Sigmoid colon (tissue), 7 donors: ENCODE data around the gene UNC93B1. TPM values are rescaled to one million over a fixed set of nuclear protein-coding genes. Genes with fewer than 3 reads are reported as not detected.

ENCODE experiments used
- DNase-seq: peaks from one replicate; pipeline ENCODE4 v3.0.0-alpha.2; 2019
- H3K27ac ChIP-seq, 4 donors: fragments of 200-600 bp; sonication (generic); one replicate each; pipeline ENCODE4 v1.5.1; 2016 to 2019; ENCODE audit warnings: mild to moderate bottlenecking in 1 of 4
- H3K27me3 ChIP-seq, 3 donors: fragments of 200-600 bp; sonication (generic); one replicate each; pipeline ENCODE4 v1.5.1; 2019; ENCODE audit warnings: mild to moderate bottlenecking in 1 of 3
- H3K36me3 ChIP-seq, 4 donors: fragments of 200-600 bp; sonication (generic); one replicate each; pipeline ENCODE4 v1.5.1; 2016 to 2019
- H3K4me1 ChIP-seq, 4 donors: fragments of 200-600 bp; sonication (generic); one replicate each; pipeline ENCODE4 v1.5.1; 2017 to 2019
- H3K4me3 ChIP-seq, 4 donors: fragments of 200-600 bp; sonication (generic); one replicate each; pipeline ENCODE4 v1.5.1; 2017 to 2019; ENCODE audit warnings: mild to moderate bottlenecking in 2 of 4, moderate library complexity in 1 of 4
- H3K9me3 ChIP-seq, 4 donors: fragments of 200-600 bp in 3 of 4; sonication (generic) in 3 of 4; one replicate each; pipeline versions ENCODE4 v1.5.1 to v1.6.1; 2013 to 2019
- EP300 ChIP-seq, 4 donors: sonication (generic); formaldehyde crosslinking; IDR thresholded peaks; one replicate each; pipeline ENCODE4 v1.6.1; 2017; ENCODE audit warnings: antibody characterized with exemption in 4 of 4
- POLR2A ChIP-seq, 2 donors: fragments of 450-650 bp; IDR thresholded peaks; one replicate each; pipeline ENCODE4 v1.6.1; 2016; ENCODE audit warnings: antibody characterized with exemption in 2 of 2, mild to moderate bottlenecking in 2 of 2, moderate library complexity in 2 of 2
- POLR2AphosphoS5 ChIP-seq, 4 donors: sonication (generic); formaldehyde crosslinking; IDR thresholded peaks; one replicate each; pipeline ENCODE4 v1.6.1; 2017; ENCODE audit warnings: antibody characterized with exemption in 4 of 4
- WGBS, 2 donors: extraction: QIAGEN DNeasy Blood & Tissue Kit; methylation state at CpG; one replicate each; pipeline ENCODE4 v1.1.7; 2013; 5-methylcytosine and 5-hydroxymethylcytosine counted together
- intact Hi-C: fragments of 100-400 bp; cut with DNase I; formaldehyde crosslinking; loops from one replicate; pipeline ENCODE4 v1.15.1; 2023
- polyA plus RNA-seq, 3 donors: library from polyadenylated mRNA; stranded (reverse); fragments of 200-250 nt; gene quantifications; one replicate each; pipeline ENCODE4 v1.2.3, GENCODE V29; 2013
- total RNA-seq, 4 donors: library from RNA; depleted of rRNA; stranded (reverse); fragments of >200 nt; gene quantifications; one replicate each; pipeline ENCODE4 v1.1.0, GENCODE V29; 2016
- TF ChIP-seq, protein P1 (sequence below), 4 experiments: fragments of 450-650 bp in 3 of 4; fragments of 200-600 bp in 1 of 4; IDR thresholded peaks; one replicate each; pipeline ENCODE4 v1.5.1; 2016 to 2019; ENCODE audit warnings: antibody characterized with exemption in 4 of 4, mild to moderate bottlenecking in 3 of 4, moderate library complexity in 2 of 4
- donor health status: healthy with polysubstance abuse.
- donor health status: Bipolar disorder and iron deficiency.
- donor health status: healthy.

The UNC93B1 gene
- total and polyA plus RNA-seq, 7 donors: 11.4 to 52.7 (median 25.0) TPM

GRCh38 chr11:68036717-68037239, 32.9 kb upstream of the UNC93B1 start:
- intact Hi-C loops: no loop called here
- no peaks in the 10 kb centered on the region for H3K9me3 ChIP-seq

GRCh38 chr11:68036141-68036716, 32.3 kb upstream of the UNC93B1 start:
- no peaks in the 10 kb centered on the region for H3K27me3 ChIP-seq
- H3K36me3 ChIP-seq: peaks cover 5 to 45% (median 23%) of the 10 kb centered on the region in 4 donors
- 84 to 88% methylated on average over 27 of the region's 27 CpGs for WGBS, 2 donors
- H3K4me3 ChIP-seq: no peak overlapping the region
- no peaks in the 10 kb centered on the region for H3K9me3 ChIP-seq
- intact Hi-C loops: no loop called here
- peak overlapping the region; percentile 76 to 91 (median 88) for H3K27ac ChIP-seq
- peak; percentile 73 for DNase-seq
- H3K4me1 ChIP-seq: peaks cover 0 to 56% (median 52%) of the 10 kb centered on the region in 4 donors
- TF ChIP-seq, protein P1, sequence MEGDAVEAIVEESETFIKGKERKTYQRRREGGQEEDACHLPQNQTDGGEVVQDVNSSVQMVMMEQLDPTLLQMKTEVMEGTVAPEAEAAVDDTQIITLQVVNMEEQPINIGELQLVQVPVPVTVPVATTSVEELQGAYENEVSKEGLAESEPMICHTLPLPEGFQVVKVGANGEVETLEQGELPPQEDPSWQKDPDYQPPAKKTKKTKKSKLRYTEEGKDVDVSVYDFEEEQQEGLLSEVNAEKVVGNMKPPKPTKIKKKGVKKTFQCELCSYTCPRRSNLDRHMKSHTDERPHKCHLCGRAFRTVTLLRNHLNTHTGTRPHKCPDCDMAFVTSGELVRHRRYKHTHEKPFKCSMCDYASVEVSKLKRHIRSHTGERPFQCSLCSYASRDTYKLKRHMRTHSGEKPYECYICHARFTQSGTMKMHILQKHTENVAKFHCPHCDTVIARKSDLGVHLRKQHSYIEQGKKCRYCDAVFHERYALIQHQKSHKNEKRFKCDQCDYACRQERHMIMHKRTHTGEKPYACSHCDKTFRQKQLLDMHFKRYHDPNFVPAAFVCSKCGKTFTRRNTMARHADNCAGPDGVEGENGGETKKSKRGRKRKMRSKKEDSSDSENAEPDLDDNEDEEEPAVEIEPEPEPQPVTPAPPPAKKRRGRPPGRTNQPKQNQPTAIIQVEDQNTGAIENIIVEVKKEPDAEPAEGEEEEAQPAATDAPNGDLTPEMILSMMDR (IDR thresholded peaks at IDR 0.05): no peak
- TF ChIP-seq POLR2A (IDR thresholded peaks at IDR 0.05) (no peak), EP300 (IDR thresholded peaks at IDR 0.05) (no peak), POLR2AphosphoS5 (IDR thresholded peaks at IDR 0.05) (no peak)

More at GRCh38 chr11:68036717-68037239, 32.9 kb upstream of the UNC93B1 start:
- peak overlapping the region; percentile 76 to 91 (median 88) for H3K27ac ChIP-seq
- H3K36me3 ChIP-seq: peaks cover 5 to 45% (median 23%) of the 10 kb centered on the region in 4 donors
- no peak overlapping the region for H3K4me3 ChIP-seq
- no peak for TF ChIP-seq POLR2A (IDR thresholded peaks at IDR 0.05)
- TF ChIP-seq POLR2AphosphoS5 (IDR thresholded peaks at IDR 0.05): peak in 3 of 4 donors; percentile 8 to 33 (median 22)
- no peaks in the 10 kb centered on the region for H3K27me3 ChIP-seq
- DNase-seq: peak; percentile 89
- H3K4me1 ChIP-seq: peaks cover 0 to 56% (median 51%) of the 10 kb centered on the region in 4 donors
- 61 to 75% methylated on average over 14 of the region's 14 CpGs for WGBS, 2 donors

DNA sequence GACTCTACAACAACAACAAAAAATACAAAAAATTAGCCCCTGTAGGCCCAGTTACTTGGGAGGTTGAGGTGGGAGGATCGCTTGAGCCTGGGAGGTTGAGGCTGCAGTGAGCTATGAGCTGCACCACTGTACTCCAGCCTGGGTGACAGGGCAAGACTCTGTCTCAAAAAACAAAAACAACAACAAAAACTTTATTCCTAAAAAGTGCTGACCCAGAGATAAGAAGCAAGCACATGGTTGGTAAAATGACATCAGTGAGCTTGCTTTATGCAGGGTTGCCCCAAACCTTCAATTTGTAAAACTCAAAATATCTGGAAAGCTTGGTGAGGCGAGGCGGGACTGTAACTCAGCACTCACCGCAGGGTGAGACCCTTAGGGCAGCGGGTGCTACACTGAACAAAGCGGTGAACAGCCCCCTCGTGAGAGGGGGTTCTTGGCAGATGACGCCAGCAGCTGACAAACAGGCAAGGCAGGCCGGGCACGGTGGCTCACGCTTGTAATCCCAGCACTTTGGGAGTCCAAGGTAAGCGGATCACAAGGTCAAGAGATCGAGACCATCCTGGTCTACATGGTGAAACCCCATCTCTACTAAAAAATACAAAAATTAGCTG, 31.5 kb upstream of the UNC93B1 start:
- H3K4me3 ChIP-seq: no peak overlapping the region
- intact Hi-C loops: no loop called here
- TF ChIP-seq, protein P1 (IDR thresholded peaks at IDR 0.05): no peak
- TF ChIP-seq POLR2A (IDR thresholded peaks at IDR 0.05) (no peak), POLR2AphosphoS5 (IDR thresholded peaks at IDR 0.05) (no peak), EP300 (IDR thresholded peaks at IDR 0.05) (no peak)
- DNase-seq: no peak
- peaks cover 5 to 45% (median 23%) of the 10 kb centered on the region in 4 donors for H3K36me3 ChIP-seq
- H3K4me1 ChIP-seq: peaks cover 0 to 50% (median 48%) of the 10 kb centered on the region in 4 donors
- no peak overlapping the region for H3K27ac ChIP-seq
- no peaks in the 10 kb centered on the region for H3K9me3 ChIP-seq
- no peaks in the 10 kb centered on the region for H3K27me3 ChIP-seq
- WGBS, 2 donors: 90 to 92% methylated on average over 13 of the region's 13 CpGs

DNA sequence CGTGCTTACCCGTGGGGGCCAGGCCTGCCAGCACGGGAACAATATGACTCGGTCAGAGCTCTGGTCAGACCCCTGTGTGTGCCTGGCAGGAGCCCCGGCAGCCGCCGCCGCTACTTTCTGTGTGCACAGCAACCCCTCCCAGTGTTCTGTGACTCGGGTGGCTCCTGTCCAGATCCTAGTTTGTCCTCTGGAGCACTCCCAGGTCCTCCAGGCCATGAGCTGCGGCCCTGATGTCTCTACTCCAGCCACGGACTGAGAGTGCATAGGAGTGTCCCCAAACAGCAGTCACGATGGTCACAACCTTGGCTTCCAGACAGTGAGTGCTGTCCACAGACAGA, 29.8 kb upstream of the UNC93B1 start:
- Histone ChIP-seq H3K4me3 (no peak overlapping the region), H3K9me3 (no peaks in the 10 kb centered on the region), H3K36me3 (peaks cover 5 to 45% (median 23%) of the 10 kb centered on the region in 4 donors), H3K27me3 (no peaks in the 10 kb centered on the region), H3K27ac (no peak overlapping the region), H3K4me1 (peaks cover 0 to 45% (median 41%) of the 10 kb centered on the region in 4 donors)
- intact Hi-C loops: no loop called here
- no peak for TF ChIP-seq POLR2A (IDR thresholded peaks at IDR 0.05)
- no peak for TF ChIP-seq EP300 (IDR thresholded peaks at IDR 0.05)
- TF ChIP-seq POLR2AphosphoS5 (IDR thresholded peaks at IDR 0.05): no peak
- TF ChIP-seq, protein P1 (IDR thresholded peaks at IDR 0.05): no peak
- DNase-seq: no peak
- WGBS, 2 donors: 88 to 92% methylated on average over 12 of the region's 12 CpGs

DNA sequence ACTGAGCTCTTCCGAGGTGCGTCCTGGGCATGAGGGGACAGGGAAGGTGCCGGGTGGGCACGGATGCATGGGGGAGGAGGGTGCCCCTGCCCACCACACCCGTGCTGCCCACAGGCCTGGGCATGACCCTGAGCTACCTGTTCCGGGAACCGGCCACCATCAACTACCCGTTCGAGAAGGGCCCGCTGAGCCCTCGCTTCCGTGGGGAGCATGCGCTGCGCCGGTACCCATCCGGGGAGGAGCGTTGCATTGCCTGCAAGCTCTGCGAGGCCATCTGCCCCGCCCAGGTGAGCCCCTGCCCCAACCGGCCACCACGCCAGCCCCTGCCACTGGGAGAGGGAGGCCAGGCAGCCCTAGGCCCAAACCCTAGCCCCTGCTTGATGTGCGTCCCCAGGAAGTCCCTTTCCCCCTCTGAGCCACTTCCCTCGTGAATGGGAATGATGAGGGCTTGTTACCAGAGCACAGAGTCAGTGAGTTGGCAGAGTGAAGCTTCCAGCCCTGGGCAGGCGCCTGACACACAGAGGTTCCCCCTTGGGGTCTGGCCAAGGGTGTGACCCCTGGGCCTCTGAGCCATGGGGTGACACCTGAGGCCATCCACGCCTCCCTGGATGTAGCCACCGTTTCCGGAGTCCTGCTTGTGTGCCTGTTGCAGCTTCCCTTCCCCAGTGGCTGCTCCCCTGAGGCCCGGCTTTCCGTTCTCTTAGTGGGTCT, 29.3 kb upstream of the UNC93B1 start:
- no peak overlapping the region for H3K27ac ChIP-seq
- peaks cover 0 to 40% (median 36%) of the 10 kb centered on the region in 4 donors for H3K4me1 ChIP-seq
- H3K36me3 ChIP-seq: peaks cover 5 to 45% (median 23%) of the 10 kb centered on the region in 4 donors
- TF ChIP-seq POLR2A (IDR thresholded peaks at IDR 0.05): no peak
- TF ChIP-seq POLR2AphosphoS5 (IDR thresholded peaks at IDR 0.05): no peak
- TF ChIP-seq, protein P1 (IDR thresholded peaks at IDR 0.05): no peak
- TF ChIP-seq EP300 (IDR thresholded peaks at IDR 0.05): no peak
- intact Hi-C loops: no loop called here
- no peaks in the 10 kb centered on the region for H3K9me3 ChIP-seq
- WGBS, 2 donors: 94 to 95% methylated on average over 29 of the region's 29 CpGs
- H3K27me3 ChIP-seq: no peaks in the 10 kb centered on the region
- DNase-seq: no peak
- H3K4me3 ChIP-seq: no peak overlapping the region
